MCF 10A (cell line): Measurements from ENCODE around the gene ZNF362. TPM values are rescaled to one million over a fixed set of nuclear protein-coding genes. Genes with fewer than 3 reads are reported as not detected.

ENCODE experiments used
- BruUV-seq: library from RNA; stranded (reverse); fragments of 400-500 nt; replicated peaks from 2 replicates; lab custom pipeline; 2021; lab: Mats Ljungman, UMichigan
- CTCF ChIA-PET: fragments of 300-600 bp; sonication (Branson Sonifier 250); formaldehyde crosslinking; extraction: SDS; loops from one replicate; lab custom pipeline; 2021; ENCODE audit warnings: antibody characterized with exemption, inconsistent platforms; lab: Yijun Ruan, JAX
- POLR2A ChIA-PET: fragments of 300-600, 350-650 bp; sonication (Branson Sonifier 250); formaldehyde crosslinking; extraction: SDS; loops from one replicate; lab custom pipeline; 2020; ENCODE audit warnings: antibody characterized with exemption, inconsistent platforms; lab: Yijun Ruan, JAX
- DNase-seq: peaks from one replicate; pipeline ENCODE4 v3.0.0-alpha.2; 2018; ENCODE audit not compliant: unreplicated experiment
- H3K27ac Mint-ChIP-seq: one replicate; pipeline ENCODE4 v1.8.0; 2022; ENCODE audit warnings: mild to moderate bottlenecking, low read depth, mixed read lengths; ENCODE audit not compliant: unreplicated experiment
- H3K27me3 Mint-ChIP-seq: one replicate; pipeline ENCODE4 v1.8.0; 2022; ENCODE audit warnings: mixed read lengths; ENCODE audit not compliant: insufficient read depth, unreplicated experiment
- H3K36me3 Mint-ChIP-seq: one replicate; pipeline ENCODE4 v1.8.0; 2022; ENCODE audit warnings: mild to moderate bottlenecking, moderate library complexity, mixed read lengths; ENCODE audit not compliant: insufficient read depth, unreplicated experiment
- H3K4me1 Mint-ChIP-seq: one replicate; pipeline ENCODE4 v1.8.0; 2022; ENCODE audit warnings: mixed read lengths; ENCODE audit not compliant: insufficient read depth, unreplicated experiment
- H3K4me3 Mint-ChIP-seq: one replicate; pipeline ENCODE4 v1.8.0; 2022; ENCODE audit warnings: mild to moderate bottlenecking, moderate library complexity, mixed read lengths; ENCODE audit not compliant: unreplicated experiment
- H3K9me3 Mint-ChIP-seq: one replicate; pipeline ENCODE4 v1.8.0; 2022; ENCODE audit warnings: mixed read lengths; ENCODE audit not compliant: unreplicated experiment
- intact Hi-C: fragments of 100-400 bp; cut with micrococcal nuclease; formaldehyde crosslinking; loops from 2 replicates; pipeline ENCODE4 v1.14.1; 2022
- total RNA-seq: library from RNA; stranded (reverse); gene quantifications from 2 replicates; pipeline ENCODE4 v1.2.3, GENCODE V29; 2022
- TF ChIP-seq, protein P1 (sequence below): fragments of 200-600 bp; IDR thresholded peaks from one replicate; pipeline ENCODE4 v1.8.0; 2022; ENCODE audit warnings: antibody characterized with exemption, mild to moderate bottlenecking; ENCODE audit not compliant: unreplicated experiment

ZNF362 gene
- total RNA-seq, 1 experiment from 2014 or later = 15.8 TPM

DNA sequence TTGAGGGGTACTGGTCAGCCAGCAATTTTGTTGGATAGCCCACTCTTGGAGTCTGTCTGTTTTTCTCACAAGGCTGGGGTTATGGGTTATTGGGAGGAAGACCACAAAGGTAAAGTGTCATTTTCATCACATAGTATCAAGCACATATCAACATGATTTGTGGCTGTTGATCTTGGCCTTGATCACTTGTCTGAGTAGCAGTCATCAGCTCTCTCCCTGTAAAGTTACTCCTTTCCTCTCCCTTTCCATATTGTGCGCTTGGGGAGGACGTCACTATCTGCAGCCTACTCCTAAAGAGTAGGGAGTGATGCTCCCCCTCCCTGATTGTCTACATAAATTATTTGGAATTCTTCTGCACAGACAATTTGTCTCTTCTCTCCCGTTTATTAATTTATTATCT lies 1.8 kb upstream of the ZNF362 start:
- no peak for DNase-seq
- intact Hi-C loops = no loop called here
- ChIA-PET POLR2A (interaction anchor here (0.7 to 1.6 kb wide), 6 partner anchors 25 to 185 kb away, joined by 3 to 22 read pairs (median 6); partner anchors contain the start of gene TRIM62), CTCF (interaction anchor here (0.9 to 1.1 kb wide), 2 partner anchors 36 to 85 kb away, joined by 3 read pairs; no protein-coding TSS in a partner anchor)
- Mint-ChIP-seq H3K9me3 (no peaks in the 10 kb centered on the region), H3K36me3 (no peaks in the 10 kb centered on the region), H3K27me3 (peaks cover 13% of the 10 kb centered on the region), H3K27ac (peak overlapping the region; percentile 51), H3K4me1 (peaks cover 11% of the 10 kb centered on the region), H3K4me3 (no peak overlapping the region)
- TF ChIP-seq, protein P1, sequence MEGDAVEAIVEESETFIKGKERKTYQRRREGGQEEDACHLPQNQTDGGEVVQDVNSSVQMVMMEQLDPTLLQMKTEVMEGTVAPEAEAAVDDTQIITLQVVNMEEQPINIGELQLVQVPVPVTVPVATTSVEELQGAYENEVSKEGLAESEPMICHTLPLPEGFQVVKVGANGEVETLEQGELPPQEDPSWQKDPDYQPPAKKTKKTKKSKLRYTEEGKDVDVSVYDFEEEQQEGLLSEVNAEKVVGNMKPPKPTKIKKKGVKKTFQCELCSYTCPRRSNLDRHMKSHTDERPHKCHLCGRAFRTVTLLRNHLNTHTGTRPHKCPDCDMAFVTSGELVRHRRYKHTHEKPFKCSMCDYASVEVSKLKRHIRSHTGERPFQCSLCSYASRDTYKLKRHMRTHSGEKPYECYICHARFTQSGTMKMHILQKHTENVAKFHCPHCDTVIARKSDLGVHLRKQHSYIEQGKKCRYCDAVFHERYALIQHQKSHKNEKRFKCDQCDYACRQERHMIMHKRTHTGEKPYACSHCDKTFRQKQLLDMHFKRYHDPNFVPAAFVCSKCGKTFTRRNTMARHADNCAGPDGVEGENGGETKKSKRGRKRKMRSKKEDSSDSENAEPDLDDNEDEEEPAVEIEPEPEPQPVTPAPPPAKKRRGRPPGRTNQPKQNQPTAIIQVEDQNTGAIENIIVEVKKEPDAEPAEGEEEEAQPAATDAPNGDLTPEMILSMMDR = no peak
- no TSS peak for BruUV-seq

DNA sequence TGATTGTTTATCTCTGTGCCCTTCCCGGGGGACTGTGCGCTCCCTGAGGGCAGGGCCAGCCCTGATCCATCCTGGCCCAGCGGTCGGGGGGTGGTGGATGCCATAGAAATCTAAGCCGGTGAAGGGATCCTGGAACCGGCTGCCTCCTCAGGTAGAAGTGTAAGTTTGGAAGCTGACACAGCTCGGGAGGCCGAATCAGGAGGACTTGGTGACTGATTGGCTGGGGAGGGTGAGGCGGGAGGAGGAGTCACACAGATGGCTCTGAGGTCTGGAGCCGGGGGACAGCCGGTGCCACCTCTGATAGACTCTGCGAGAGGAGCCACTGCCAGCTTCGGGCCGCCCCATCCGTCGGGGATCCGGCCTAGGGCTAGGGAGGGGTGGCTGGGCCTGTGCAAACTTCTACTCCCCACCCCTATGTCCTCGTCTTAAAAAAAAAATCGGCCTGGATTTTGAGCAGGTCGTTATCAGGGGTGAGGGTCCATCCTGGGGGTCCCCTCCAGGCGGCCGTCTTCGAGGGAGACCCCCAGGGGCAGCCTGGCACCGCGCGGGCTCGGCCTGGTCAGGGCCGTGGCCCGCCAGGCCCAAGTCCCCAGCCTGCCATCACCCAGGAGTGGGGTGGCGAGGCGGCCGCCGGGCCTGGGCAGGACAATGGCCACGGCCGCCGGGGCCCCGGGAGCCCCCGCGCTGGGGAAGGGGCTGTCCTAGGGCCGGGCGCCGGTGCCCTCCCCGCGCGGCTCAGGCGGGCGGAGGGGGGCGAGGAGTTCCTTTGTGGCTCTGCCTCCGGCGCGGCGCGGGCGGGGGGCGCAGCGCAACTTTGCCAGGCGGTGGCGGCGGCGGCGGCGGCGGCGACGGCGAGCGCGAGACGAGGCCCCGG lies 708 bp upstream of the ZNF362 start:
- H3K36me3 Mint-ChIP-seq = no peaks in the 10 kb centered on the region
- ChIA-PET POLR2A (interaction anchor here (0.7 to 1.6 kb wide), 13 partner anchors 11 to 216 kb away, joined by 3 to 22 read pairs (median 5); partner anchors contain the start of genes TRIM62 and ZSCAN20), CTCF (interaction anchor here (0.9 to 1.1 kb wide), 2 partner anchors 37 to 84 kb away, joined by 3 read pairs; no protein-coding TSS in a partner anchor)
- TF ChIP-seq, protein P1 = no peak
- intact Hi-C loops = loop anchor here (2.0 kb wide), 1 partner anchor 35 kb away; no protein-coding TSS in a partner anchor
- peaks cover 19% of the 10 kb centered on the region for H3K4me1 Mint-ChIP-seq
- H3K9me3 Mint-ChIP-seq = no peaks in the 10 kb centered on the region
- peak overlapping the region; percentile 57 for H3K4me3 Mint-ChIP-seq
- no TSS peak for BruUV-seq
- H3K27ac Mint-ChIP-seq = peak overlapping the region; percentile 51
- DNase-seq = peak; percentile 83
- peaks cover 7% of the 10 kb centered on the region for H3K27me3 Mint-ChIP-seq

- intact Hi-C loops = loop anchor here (2.0 kb wide), 1 partner anchor 35 kb away; no protein-coding TSS in a partner anchor
- POLR2A ChIA-PET = no interaction called here
- Mint-ChIP-seq H3K36me3 (no peaks in the 10 kb centered on the region), H3K9me3 (no peaks in the 10 kb centered on the region), H3K4me1 (peaks cover 19% of the 10 kb centered on the region), H3K27ac (no peak overlapping the region), H3K27me3 (peaks cover 1% of the 10 kb centered on the region), H3K4me3 (peak overlapping the region; percentile 93)
- DNase-seq = no peak
- TF ChIP-seq, protein P1 = no peak
- CTCF ChIA-PET = no interaction called here
- BruUV-seq = no TSS peak
Observed at GRCh38 chr1:33256221-33256470, 146 bp upstream of the ZNF362 start.

- TF ChIP-seq, protein P1 = no peak
- intact Hi-C loops = loop anchor here (2.0 kb wide), 1 partner anchor 36 kb away; no protein-coding TSS in a partner anchor
- Mint-ChIP-seq H3K4me3 (peak overlapping the region; percentile 93), H3K4me1 (peaks cover 19% of the 10 kb centered on the region), H3K9me3 (no peaks in the 10 kb centered on the region), H3K27ac (peak overlapping the region; percentile 95), H3K36me3 (no peaks in the 10 kb centered on the region), H3K27me3 (no peaks in the 10 kb centered on the region)
- ChIA-PET POLR2A (interaction anchor here (0.7 to 1.6 kb wide), 5 partner anchors 37 to 276 kb away, joined by 3 to 6 read pairs (median 3); no protein-coding TSS in a partner anchor), CTCF (interaction anchor here (0.7 to 1.3 kb wide), 8 partner anchors 11 to 1499 kb away, joined by 3 to 6 read pairs (median 3); no protein-coding TSS in a partner anchor)
- no peak for DNase-seq
- no TSS peak for BruUV-seq
Observed at GRCh38 chr1:33257207-33257771, 997 bp downstream of the ZNF362 start.
